Thyroid gland (tissue), 4 donors: ENCODE results near the gene RNF213.

Source experiments
- POLR2A ChIP-seq, 2 donors: fragments of 450-650 bp; IDR thresholded peaks; one replicate each; pipeline ENCODE4 v1.6.1; 2017; ENCODE audit warnings: antibody characterized with exemption in 2 of 2, mild to moderate bottlenecking in 2 of 2, moderate library complexity in 1 of 2
- TF ChIP-seq, protein P1 (sequence below), 6 experiments: fragments of 200-600 bp in 3 of 6; fragments of 450-650 bp in 3 of 6; sonication (generic) in 3 of 6; IDR thresholded peaks; one replicate each; pipeline ENCODE4 v1.5.1; 2016 to 2019; ENCODE audit warnings: antibody characterized with exemption in 6 of 6, mild to moderate bottlenecking in 2 of 6, inconsistent platforms in 1 of 6, moderate library complexity in 1 of 6

GRCh38 chr17:80290156-80290555 is 29.5 kb downstream of the RNF213 start:
- TF ChIP-seq, protein P1, sequence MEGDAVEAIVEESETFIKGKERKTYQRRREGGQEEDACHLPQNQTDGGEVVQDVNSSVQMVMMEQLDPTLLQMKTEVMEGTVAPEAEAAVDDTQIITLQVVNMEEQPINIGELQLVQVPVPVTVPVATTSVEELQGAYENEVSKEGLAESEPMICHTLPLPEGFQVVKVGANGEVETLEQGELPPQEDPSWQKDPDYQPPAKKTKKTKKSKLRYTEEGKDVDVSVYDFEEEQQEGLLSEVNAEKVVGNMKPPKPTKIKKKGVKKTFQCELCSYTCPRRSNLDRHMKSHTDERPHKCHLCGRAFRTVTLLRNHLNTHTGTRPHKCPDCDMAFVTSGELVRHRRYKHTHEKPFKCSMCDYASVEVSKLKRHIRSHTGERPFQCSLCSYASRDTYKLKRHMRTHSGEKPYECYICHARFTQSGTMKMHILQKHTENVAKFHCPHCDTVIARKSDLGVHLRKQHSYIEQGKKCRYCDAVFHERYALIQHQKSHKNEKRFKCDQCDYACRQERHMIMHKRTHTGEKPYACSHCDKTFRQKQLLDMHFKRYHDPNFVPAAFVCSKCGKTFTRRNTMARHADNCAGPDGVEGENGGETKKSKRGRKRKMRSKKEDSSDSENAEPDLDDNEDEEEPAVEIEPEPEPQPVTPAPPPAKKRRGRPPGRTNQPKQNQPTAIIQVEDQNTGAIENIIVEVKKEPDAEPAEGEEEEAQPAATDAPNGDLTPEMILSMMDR (IDR thresholded peaks at IDR 0.05) = no peak
- TF ChIP-seq POLR2A (IDR thresholded peaks at IDR 0.05) = no peak
